ENCODE measurements around the gene CDRT4.
A peak's percentile ranks its signal among the peaks of the same experiment; 100 is the strongest.
"Not testable (repeated sequence)": the region's sequence is repeated elsewhere in the genome, so short reads cannot be mapped to it uniquely, and the experiment has no call there.

CDRT4 gene

GRCh38 chr17:15457723-15458094 lies 9.7 kb downstream of the CDRT4 start:
- DNase-seq (ENCODE audit: low read depth in 4 of 4, low spot score in 1 of 4), result no peak

DNA sequence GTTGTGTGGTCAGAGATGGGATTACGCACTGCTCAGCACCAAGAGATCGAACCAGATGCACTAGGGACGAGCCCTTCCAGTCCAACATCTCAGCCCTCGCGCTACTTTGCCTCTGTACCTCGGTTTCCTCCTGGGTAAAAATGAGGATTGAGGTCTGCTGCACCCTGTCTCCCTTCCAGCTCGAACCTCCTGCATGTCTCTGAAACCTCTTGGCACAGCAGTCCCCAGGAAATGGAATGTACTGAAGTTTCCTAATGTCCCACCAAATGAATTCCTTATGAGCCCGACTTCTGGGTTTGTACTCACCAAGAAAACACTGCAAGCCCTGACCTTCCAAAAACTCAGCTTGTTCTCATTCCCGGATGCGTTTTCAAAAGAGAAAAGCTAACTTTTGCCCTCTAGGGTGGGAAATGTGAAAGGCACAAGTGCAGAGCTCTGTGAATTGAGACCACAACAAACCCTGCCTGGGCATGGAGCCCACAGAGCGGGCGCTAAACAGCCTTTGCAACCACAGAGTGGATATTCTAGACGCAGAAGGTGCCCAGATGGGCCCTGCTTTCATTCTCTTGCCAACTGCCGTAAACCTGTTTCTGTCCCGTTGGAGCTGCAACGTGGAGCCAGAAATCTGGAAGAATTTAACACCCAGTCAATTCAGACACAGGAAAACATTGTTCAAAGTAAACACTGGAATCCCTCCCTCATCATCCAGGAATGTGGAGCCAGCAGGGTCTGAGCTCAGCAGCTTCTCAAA lies 10.3 kb downstream of the CDRT4 start:
- DNase-seq (ENCODE audit: low read depth in 4 of 4, low spot score in 1 of 4), result no peak

DNA sequence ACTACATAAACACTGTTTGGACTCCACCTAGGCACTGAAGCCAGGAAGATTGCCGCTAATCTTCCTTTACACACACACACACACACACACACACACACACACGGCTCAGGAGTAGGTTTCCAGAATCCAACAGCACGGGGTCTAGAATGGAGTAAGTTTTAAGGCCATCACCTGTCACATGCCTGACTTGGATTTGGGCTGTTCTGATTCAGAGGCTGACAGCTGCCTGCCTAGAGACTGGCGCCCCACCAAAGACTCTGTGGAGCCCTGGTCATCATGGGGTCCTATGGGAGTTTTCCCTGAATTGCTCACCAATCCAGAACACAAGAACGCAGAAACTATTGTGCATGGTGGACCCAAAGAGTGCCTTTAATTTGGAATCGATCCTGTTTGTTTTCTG lies 10.9 kb downstream of the CDRT4 start:
- no peak for DNase-seq (ENCODE audit: low read depth in 4 of 4, low spot score in 1 of 4)

DNA sequence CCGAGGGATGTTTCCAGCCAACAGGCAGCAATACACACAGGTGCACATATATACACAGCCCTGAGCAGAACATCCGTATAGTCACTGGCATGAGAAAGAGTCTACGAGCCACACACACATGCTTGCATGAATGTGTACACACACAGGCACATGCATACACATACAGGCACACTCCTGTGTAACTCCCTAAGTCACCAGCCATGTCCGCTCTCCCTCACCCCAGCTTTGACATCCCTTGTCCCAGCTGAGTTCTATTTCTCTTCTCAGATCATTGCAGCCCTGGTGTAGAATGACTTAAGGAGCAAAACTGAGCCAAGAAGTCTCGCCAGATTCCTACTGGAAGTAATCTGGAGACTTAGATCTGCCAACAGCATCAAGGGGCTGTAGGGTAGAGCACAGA lies 13.1 kb downstream of the CDRT4 start:
- DNase-seq (ENCODE audit: low read depth in 4 of 4, low spot score in 1 of 4), result no peak

GRCh38 chr17:15453782-15454181 lies 13.6 kb downstream of the CDRT4 start:
- no peak for DNase-seq (ENCODE audit: low read depth in 4 of 4, low spot score in 1 of 4)

DNA sequence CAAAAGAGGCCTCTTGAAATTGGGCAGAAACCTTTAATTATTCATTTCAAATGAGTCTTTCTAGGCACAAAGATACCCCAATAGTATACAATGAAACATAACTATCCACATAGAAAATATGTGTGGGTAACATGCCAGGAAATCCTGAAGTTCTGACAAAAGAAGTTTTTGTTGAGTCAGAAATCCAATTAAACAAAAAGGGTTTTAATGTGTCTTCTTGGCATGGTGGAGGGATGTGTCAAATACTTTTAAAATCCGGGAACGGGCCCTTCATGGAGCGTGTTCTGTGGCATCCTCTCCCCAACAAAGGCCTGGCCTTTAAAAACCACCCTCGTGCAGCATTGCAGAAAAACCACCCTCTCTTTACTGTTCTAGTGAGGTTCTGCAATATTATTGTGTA lies 14.2 kb downstream of the CDRT4 start:
- DNase-seq (ENCODE audit: low read depth in 4 of 4, low spot score in 1 of 4), result no peak

DNA sequence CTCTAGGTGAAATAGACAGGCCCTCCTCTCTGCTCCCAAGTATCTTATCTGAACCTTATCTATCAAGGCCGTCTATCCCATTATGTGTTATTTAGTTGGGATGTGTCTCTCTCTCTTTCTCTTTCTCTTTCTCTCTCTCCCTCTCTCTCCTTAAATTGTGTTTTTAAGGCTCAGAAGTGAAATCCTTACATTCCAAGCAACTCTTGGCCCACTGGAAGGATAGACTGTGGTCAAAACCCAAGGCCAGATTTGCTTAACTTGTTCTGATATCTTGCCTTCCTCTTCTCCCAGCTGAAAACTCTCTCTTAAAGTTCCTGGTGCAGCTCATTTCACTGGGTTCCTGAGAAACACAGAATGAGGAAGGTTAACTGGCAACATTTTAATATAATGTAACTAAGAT lies 14.7 kb downstream of the CDRT4 start:
- no peak for DNase-seq (ENCODE audit: low read depth in 4 of 4, low spot score in 1 of 4)

GRCh38 chr17:15451680-15452079 lies 15.7 kb downstream of the CDRT4 start:
- DNase-seq (ENCODE audit: low read depth in 4 of 4, low spot score in 1 of 4), result no peak

DNA sequence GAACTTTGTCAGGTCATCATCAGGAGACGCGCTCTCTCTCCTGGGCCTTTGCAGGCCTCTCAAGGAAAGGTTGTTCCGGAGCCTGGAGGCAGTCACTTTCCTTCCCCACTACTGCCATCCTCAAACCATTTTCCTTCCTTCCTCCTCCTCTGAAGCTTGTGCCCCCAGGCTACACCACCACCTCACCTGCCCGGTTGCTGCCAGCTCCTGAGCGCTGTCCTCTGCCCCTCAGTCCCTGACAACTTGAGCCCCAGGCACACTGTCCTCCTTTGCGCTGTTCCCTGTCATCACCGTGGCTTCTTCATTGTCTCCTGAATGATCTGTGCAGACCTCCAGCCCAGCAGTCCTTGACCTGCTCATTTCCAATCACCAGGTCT lies 18.9 kb downstream of the CDRT4 start:
- no peak for DNase-seq (ENCODE audit: low read depth in 4 of 4, low spot score in 1 of 4)

DNA sequence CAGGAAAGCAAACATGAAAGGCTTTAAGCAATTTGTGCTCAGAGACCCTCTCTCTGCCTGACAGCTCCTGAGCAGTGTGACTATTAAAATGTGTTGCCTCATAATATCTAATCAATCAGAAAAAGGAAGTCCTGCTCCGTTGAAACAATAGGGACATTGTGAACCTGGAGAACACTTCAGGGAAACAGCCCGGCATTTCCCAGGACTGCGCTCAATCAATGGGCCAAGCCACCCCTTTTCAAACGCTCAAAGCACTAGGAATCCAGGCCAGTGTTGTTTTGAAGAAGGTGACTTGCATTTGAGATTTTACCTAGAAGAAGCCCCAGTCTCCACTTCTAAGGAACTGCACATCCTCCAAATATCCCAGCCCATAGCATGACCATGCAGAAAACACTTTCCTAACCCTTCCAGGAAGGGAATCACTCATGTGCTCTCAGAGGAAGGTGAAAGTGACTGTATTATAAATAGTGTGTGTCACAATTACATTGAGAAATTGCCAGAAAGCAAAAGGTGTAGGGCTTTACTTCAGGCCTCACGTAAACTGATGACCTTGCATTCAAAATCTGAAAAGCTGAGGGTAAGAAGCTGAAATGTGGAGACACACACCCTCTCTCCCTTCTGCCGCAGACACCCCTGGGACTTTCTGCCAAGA lies 19.4 kb downstream of the CDRT4 start:
- no peak for DNase-seq (ENCODE audit: low read depth in 4 of 4, low spot score in 1 of 4)

GRCh38 chr17:15446036-15446435 lies 21.4 kb downstream of the CDRT4 start:
- DNase-seq (ENCODE audit: low read depth in 4 of 4, low spot score in 1 of 4), result no peak

DNA sequence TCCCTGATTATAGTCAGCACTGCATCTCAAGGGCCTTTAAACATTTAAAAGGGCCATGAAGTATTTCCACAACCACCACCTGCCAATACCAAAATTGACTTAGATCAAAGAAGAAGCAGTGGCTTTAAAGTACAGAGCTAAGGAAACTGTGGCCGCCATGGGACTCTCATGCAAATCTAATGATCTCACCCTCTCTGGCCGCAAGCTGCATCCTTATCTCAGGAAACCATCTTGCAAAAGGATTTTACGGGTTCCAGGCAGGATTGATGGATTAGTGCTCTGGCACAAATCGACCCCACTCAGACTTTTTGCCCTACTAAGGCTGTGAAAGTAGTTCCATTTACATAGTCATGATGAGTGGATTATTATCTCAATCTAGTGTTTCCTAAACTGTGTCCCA lies 22.6 kb downstream of the CDRT4 start:
- no peak for DNase-seq (ENCODE audit: low read depth in 4 of 4, low spot score in 1 of 4)

- no peak for DNase-seq (ENCODE audit: low read depth in 4 of 4, low spot score in 1 of 4)
These were observed 24.9 kb downstream of the CDRT4 start for GRCh38 chr17:15442311-15443180.

- DNase-seq (ENCODE audit: low read depth in 4 of 4, low spot score in 1 of 4), result no peak
These were observed 26.1 kb downstream of the CDRT4 start for GRCh38 chr17:15441315-15441714.

GRCh38 chr17:15440347-15440746 lies 27.1 kb downstream of the CDRT4 start:
- DNase-seq (ENCODE audit: low read depth in 4 of 4, low spot score in 1 of 4), result no peak

DNA sequence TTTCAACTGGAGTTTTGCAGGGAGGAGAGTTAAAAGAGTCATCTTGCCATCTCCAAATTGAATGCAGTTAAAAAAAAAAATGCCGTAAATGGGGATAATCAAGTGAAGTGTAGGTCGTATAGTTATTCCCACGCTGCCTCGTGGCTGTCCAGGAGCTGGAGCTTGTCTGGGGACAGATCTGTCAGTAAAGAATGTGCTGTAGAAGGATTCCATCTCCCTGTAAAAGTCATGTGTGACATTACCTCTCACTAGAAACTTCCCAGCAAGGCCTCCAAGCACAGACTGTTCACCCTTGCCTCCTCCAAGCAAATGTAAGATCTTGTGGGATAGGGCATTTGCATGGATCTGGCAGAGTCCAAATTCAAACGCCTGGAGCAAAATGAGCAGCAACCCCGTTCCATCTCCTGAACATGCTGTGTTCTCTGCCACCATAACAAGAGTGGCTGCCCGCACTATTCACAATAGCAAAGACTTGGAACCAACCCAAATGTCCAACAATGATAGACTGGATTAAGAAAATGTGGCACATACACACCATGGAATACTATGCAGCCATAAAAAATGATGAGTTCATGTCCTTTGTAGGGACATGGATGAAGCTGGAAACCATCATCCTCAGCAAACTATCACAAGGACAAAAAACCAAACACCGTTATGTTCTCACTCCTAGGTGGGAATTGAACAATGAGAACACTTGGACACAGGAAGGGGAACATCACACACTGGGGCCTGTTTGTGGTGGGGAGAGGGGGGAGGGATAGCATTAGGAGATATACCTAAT lies 28.0 kb downstream of the CDRT4 start:
- DNase-seq (ENCODE audit: low read depth in 4 of 4, low spot score in 1 of 4), result not testable (repeated sequence)

- no peak for DNase-seq (ENCODE audit: low read depth in 4 of 4, low spot score in 1 of 4)
These were observed 28.8 kb downstream of the CDRT4 start for GRCh38 chr17:15438491-15439105.

GRCh38 chr17:15437303-15437635 lies 30.2 kb downstream of the CDRT4 start:
- DNase-seq (ENCODE audit: low read depth in 4 of 4, low spot score in 1 of 4), result no peak

DNA sequence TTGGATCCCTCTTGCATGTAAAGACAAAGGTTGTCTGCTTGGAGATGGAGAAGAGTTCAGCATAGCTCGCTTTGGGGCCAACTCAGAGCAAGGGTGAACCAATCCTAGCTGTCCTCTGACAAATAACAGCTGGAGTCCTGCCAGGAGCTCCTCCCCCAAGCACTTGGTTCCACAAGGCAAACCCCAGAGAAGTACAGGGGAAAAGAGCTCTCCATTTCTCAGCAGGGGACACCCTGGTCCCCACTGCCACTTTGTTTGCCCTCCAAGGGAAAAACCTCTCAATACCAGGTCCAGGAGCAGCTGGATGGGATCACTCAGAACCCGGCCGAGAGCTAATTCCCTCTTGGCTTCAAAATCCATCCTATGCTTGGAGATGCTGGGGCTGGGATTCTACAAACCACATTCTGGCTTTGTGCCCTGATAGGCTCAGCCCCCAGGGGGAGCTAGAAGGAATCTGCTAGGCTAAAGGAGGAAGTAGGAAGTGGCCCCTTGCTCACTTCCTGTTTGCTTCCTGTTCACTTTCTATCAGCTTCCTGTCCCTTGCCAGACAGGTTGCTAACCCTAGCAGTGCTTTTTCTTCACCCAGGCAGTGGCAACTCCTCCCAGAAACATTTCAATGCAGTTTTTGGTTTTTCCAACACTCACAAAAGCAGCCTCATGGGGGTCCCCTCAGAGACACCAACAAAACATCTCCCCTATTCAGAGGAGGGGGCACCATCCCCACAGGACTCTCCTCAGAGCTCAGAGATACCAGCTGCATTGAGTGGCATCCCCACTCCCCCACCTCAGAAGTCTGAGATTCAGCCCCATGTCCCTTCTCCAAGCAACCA lies 30.7 kb downstream of the CDRT4 start:
- DNase-seq (ENCODE audit: low read depth in 4 of 4, low spot score in 1 of 4), result peak in 1 of 4 experiments; percentile 1

- DNase-seq (ENCODE audit: low read depth in 4 of 4, low spot score in 1 of 4), result no peak
These were observed 32.5 kb downstream of the CDRT4 start for GRCh38 chr17:15434956-15435355.

Data from stimulated activated CD4-positive, alpha-beta T cell treated with anti-CD3 and anti-CD28 coated beads, Interleukin-1b, Interleukin-23, amount 100 ng/mL, for 24 hours (primary cell).